NCI-H748 treated with DMSO at 0.1 percent for 48 hours (cell line): ENCODE measurements around the gene BCAS3.
"Not testable (repeated sequence)": the region's sequence is repeated elsewhere in the genome, so short reads cannot be mapped to it uniquely, and the experiment has no call there.

ENCODE experiments used
- DNase-seq: peaks from one replicate; lab custom pipeline; 2025; lab: John Stamatoyannopoulos, UW

BCAS3 gene

GRCh38 chr17:60798576-60798975 lies 120.9 kb downstream of the BCAS3 start:
- DNase-seq: no peak

GRCh38 chr17:60802377-60802776 lies 124.7 kb downstream of the BCAS3 start:
- no peak for DNase-seq

DNA sequence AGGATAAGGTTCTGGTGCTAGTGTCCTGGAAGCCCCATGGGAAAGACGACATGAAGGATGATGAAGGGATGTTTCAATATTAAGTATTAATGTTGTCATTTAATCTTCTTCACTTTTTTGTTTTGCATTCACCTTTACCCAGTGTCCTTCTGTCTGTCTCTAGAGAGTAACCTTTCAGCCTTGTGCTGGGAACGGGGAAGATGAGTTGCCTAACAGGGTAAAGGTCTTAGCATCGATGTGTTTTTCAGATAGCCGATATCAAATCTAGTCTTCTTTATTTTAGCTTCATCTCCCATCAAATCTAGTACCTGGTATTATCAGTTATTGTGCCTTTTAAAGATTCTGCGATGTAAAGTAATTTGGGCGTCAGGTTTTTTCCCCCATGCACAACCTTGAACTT lies 125.4 kb downstream of the BCAS3 start:
- DNase-seq: no peak

DNA sequence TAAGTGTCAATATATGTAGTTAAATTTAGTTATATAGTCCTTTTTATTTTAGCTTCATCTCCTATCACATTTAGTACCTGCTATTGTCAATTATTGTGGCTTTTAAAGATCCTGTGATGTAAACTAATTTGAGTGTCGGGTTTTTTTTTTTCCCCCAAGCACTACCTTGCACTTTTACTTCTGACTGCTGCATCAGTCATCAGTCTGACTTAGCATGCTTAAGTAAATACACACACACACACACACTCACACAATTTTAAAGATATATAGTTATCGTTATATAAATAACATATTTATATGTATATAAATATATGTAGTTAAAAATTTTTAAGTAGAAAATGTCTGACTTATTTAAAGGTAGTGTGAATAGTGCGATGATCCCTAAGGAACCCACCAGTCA lies 127.2 kb downstream of the BCAS3 start:
- no peak for DNase-seq

DNA sequence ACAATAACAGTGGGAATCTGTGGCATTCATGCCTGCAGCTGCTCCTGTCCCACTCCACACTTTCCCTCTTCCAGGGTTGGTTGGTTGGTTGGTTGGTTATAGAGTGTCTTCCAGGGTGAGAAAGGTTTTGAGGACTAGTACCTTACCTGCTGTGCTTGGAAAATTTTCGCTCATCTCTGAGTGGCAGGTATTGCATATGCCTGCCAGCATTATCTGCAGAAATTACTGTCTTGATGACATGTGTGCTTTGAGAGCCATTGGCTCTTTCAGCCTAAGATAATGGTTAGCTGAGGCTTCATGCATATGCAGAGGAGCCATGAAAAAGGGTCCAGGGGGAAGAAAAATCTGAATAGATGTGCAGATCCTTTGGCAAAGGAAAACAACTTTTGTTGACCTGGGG lies 131.8 kb downstream of the BCAS3 start:
- DNase-seq: no peak

DNA sequence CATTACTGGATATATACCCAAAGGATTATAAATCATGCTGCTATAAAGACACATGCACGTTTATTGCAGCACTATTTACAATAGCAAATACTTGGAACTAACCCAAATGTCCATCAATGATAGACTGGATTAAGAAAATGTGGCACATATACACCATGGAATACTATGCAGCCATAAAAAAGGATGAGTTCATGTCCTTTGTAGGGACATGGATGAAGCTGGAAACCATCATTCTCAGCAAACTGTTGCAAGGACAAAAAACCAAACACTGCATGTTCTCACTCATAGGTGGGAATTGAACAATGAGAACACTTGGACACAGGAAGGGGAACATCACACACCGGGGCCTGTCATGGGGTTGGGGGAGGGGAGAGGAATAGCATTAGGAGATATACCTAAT lies 137.3 kb downstream of the BCAS3 start:
- DNase-seq: not testable (repeated sequence)

DNA sequence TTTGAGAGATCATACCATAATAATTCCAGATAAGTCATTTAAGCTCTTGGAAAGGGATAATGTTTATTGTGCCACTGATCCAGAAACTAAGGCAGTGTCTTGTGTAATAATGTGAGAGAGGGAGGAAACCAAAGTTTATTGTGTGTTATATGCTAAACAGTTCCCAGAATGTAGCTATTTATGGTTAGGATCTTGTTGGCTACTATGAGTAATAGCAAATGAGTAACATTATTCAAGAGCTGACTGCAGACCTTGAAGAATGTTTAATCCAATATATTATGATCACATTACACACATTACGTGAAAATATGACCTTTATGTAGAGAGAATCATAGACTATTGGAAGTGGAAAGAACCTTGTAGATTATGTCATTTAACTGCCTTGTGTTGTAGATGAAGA lies 139.5 kb downstream of the BCAS3 start:
- DNase-seq: no peak

DNA sequence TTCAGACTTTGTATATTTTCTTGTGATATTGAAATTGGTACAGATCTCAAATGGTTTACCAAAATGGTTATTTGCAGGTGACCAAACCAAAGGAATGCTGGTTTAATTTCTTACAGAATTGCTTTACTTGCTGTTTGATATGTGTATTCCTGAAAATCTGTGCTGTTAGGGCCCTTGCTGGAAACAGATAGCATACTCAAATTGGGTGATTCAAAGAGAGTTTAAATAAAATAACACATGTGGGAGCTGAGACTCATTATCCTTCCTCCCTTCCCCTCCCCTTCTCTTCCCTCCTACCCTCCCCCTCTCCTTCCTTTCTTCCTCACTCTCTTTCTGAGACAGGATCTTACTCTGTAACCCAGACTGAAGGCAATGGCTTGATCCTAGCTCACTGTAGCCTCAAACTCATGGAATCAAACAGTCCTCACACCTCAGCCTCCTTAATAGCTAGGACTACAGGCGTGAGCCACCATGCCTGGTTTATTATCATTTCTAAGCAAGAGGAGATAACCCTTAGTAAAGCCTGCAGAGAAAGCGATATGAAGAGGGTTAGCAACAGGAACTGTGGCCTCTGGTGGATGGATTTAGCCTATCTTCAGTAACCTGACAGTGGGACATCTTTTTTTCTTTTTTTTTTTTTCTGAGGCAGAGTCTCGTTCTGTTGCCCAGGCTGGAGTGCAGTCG lies 141.9 kb downstream of the BCAS3 start:
- DNase-seq: no peak

DNA sequence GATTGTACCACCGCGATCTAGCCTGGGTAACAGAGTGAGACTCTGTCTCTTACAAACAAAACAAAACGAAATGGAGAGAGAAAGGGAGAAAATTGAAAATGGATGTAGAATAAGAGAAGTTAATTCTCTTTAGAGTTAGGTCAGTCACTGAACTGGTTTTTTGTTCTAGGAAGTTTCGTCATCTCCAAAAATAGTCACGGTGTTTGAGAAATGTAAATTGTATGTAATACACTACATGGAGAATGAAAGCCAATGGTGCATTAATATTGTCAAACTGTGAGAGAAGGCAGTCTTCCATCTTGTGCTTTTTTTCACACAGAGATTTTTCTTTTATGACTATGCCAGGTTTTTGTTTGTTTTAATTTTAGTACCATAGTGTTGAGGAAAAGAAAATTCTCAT lies 145.9 kb downstream of the BCAS3 start:
- no peak for DNase-seq

- no peak for DNase-seq
Observed at GRCh38 chr17:60825351-60825750, 147.7 kb downstream of the BCAS3 start.

GRCh38 chr17:60827943-60828342 lies 150.3 kb downstream of the BCAS3 start:
- no peak for DNase-seq

DNA sequence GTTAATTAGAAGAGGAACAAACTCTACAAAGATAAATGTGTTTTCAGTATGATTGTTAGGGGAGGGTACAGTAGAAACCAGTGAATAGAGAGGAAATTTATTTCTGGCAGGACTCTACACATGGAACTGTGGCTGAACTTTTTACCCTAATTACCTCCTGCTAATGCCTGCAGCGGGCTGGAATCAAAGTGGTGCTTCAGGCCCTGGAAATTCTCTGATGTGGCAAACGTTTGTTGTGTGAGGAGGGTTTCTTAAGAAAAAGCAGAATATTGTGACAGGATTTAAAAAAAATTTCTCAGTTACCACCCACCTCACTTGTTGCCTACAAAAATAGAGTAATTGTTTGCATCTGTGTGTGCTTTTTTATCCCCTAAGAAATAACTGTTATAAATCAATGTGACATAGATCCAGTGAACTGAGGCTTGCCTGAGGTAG lies 154.5 kb downstream of the BCAS3 start:
- DNase-seq: no peak

- DNase-seq: no peak
Observed at GRCh38 chr17:60832631-60833030, 155.0 kb downstream of the BCAS3 start.

- DNase-seq: no peak
Observed at GRCh38 chr17:60840456-60840855, 162.8 kb downstream of the BCAS3 start.

GRCh38 chr17:60845012-60845411 lies 167.4 kb downstream of the BCAS3 start:
- DNase-seq: no peak

DNA sequence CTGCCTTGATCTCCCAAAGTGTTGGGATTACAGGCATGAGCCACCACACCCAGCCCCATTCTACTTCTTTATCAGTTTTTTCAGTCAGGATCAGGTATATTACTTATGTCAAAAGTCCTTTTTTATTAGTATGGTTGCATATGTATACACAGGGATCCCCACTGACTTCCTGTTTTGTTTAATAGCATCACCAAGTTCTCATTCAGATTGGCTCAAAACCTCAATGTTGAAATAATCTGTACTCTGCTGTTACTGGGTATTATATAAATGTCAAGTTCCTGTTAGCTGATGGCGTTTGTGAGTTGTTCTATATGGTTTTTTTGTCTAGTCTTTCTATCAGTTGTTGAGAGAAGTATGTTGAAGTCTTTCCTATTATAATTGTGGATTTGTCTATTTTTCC lies 168.5 kb downstream of the BCAS3 start:
- DNase-seq: no peak

DNA sequence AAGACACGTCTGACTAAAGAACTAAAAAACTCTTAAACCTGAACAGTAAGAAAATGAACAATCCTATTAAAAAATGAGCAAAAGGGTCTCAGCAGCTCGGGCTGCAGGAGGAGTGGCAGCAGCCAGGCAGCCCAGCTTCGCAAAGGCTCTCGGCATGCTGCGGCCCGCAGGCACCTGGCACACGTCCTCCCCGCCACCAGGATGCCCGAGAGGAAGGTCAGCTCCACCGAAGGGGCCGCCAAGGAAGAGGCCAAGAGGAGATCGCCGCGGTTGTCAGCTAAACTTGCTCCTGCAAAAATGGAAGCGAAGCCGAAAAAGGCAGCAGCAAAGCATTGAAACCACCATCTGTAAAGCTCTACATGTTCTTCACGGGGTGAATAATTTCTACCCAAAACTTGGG lies 173.5 kb downstream of the BCAS3 start:
- no peak for DNase-seq

GRCh38 chr17:60857556-60858080 lies 180.0 kb downstream of the BCAS3 start:
- no peak for DNase-seq

GRCh38 chr17:60862482-60862881 lies 184.8 kb downstream of the BCAS3 start:
- DNase-seq: no peak

DNA sequence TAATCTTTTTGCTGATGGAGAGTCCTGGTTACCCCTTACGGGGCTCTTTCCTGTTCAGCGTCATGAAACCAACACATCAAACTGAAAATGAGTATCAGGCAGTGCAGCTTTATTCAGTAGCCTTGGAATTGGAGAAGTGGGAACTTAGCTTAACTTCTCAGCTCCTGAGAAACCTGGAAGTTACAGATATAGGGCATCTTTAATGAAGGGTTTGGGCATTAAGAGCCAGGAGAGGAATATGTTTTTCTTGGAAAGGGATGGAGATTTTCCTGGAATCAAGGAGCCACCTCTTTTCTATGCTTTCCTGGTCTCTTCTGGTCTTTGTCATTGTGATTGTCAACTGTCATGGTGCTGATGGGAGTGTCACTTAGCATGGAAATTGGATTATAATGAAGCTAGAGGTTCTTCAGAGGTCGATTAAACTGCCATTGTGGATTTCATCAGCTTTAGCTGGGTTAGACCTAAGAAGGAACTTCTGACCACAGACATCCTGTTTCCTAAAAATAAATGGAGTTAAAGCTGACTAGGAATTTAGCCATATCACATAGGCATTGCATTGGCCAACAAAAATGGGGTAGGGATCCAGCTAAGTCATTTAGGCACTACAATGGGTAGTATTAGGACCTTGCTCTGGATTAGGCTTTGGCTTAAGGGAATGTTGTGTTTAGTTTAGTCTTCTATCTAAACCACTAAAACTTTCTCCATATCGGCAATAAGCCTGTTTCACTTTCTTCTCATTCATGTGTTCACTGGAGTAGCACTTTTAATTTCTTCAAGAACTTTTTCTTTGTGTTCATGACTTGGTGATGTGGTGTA lies 186.4 kb downstream of the BCAS3 start:
- DNase-seq: no peak

- no peak for DNase-seq
Observed at GRCh38 chr17:60864708-60865005, 187.0 kb downstream of the BCAS3 start.

- no peak for DNase-seq
Observed at GRCh38 chr17:60874772-60875171, 197.1 kb downstream of the BCAS3 start.
